OCI-LY7 (cell line): ENCODE data around the gene GINM1.

ENCODE experiments used
- CTCF ChIP-seq: fragments of 200-600 bp; sonication (generic); conservative IDR thresholded peaks from 2 replicates; pipeline ENCODE4 v1.5.1; 2014; ENCODE audit warnings: mild to moderate bottlenecking, antibody characterized with exemption, low read length, moderate library complexity, mixed read lengths
- EZH2phosphoT487 ChIP-seq: fragments of 200-600 bp; sonication (generic); IDR thresholded peaks from 2 replicates; pipeline ENCODE4 v1.6.1; 2018; ENCODE audit warnings: low read depth, borderline replicate concordance, mild to moderate bottlenecking, mixed run types, antibody characterized with exemption, low read length, moderate library complexity, mixed read lengths

GRCh38 chr6:149634315-149634714 is 68.1 kb downstream of the GINM1 start:
- TF ChIP-seq EZH2phosphoT487 (no peak), CTCF (no peak)
